K562 treated with DMSO at 1 percent for 24 hours (cell line): ENCODE measurements around the gene RETSAT. TPM values are rescaled to one million over a fixed set of nuclear protein-coding genes. Genes with fewer than 3 reads are reported as not detected.

Source experiments
- total RNA-seq: library from RNA; unstranded; fragments of 300-600 nt; gene quantifications from 2 replicates; pipeline ENCODE4 v1.2.3, GENCODE V29; 2022; ENCODE audit warnings: low read depth; ENCODE audit not compliant: insufficient read depth

RETSAT gene
- total RNA-seq = 37.9 and 40.4 TPM in 2 replicates

DNA sequence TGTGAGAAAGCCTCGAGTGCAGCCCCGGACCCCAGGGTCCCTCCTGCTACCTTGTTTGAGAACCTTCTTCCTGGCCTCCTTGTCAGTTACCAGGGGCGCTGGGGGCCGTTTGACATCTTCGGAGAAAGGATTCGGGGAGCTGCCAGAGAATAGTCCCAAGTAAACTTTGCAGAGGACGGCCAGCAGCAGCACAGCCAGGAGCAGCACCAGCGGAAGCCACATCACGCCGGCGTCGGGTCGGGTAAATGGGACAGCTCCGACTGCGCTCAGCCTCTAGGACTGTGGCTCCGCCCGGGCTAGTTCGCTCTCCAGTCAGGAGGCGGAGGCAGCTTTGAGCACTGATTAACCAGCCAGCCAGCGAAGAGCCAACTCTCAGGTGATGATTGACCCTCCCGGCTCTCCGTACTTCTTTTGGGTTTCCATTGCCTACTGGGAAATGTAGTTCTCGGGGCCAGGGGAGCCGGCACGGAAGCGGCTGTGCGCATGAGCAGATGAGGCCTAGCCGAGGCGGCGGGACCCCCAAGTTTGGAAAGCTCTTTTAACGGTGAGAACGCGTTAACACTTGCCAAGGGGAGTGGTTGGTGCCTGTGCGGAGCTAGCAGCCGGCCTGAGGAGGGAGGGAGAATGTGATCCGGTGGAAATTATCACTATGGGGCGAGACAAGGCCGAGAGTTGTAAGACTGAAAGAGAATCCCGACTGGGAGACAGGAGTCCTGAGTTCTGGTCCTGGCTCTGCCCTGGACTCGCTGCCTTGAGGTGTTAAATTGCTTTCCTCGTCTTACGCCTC lies at the start of gene RETSAT, which contains the start of gene ELMOD3:
Gene RETSAT, minus strand, starts transcription at position 243 of the 787 bp plus-strand sequence. Its CDS starts 21 bp downstream, at position 222.
Gene ELMOD3, plus strand, starts transcription at position 484 of the 787 bp plus-strand sequence. CDS start 2,430 bp downstream, outside the sequence.

DNA sequence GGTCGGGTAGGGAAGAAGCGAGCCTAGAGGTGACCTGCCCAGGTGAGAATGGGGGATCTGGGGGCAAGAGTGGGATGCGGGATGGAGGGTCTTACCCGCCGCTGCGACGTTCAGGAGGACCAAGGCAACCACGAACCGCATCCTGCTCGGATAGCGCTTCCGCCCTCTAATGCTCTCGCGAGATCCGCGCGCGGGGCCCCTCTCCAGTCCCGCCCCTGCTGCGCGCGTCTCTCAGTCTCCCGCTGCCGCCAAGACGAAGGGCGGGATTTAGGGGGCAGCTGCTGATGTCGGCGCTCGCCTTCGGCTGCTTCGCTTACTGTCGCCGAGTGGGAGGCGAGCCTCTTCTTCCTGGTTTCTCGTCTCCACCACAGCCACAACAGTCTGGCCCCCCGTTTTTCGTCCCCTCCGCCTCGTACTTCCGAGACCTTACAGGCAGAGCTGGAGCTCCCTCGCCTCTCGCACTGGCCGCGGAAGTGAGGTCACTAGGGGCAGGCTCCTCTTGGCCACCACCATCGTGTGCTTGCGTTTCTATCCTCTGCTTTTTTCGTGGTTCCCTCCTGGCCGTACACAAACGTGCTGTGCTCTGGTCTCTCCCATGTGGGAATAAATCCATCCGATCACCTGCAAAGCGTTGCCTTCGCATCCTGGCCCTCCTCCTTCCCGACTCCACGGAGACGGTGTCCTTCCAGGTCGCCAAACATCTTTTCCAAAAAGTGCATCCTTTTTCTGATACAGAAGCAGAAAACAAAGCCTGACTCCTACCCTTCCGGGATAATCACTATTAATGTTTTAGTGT lies 26.3 kb downstream of the RETSAT start, which contains the start of gene TGOLN2:
Gene TGOLN2, minus strand, starts transcription at position 168 of the 796 bp plus-strand sequence. Its CDS starts 27 bp downstream, at position 141.

Other genes starting within 250 kb of the RETSAT start
- 0.30 TPM in 1 of 2 replicates, not detected in the other for gene TCF7L1, start 221.1 kb downstream of the RETSAT start, total RNA-seq
- gene TGOLN2, start 26.5 kb downstream of the RETSAT start, total RNA-seq = 46.0 and 47.5 TPM in 2 replicates
- gene ELMOD3, start 241 bp upstream of the RETSAT start, total RNA-seq = 20.5 and 24.0 TPM in 2 replicates
- gene CAPG, start 55.8 kb upstream of the RETSAT start, total RNA-seq = 125 and 132 TPM in 2 replicates
- gene SH2D6, start 64.2 kb upstream of the RETSAT start, total RNA-seq = 0.76 TPM in 1 of 2 replicates, not detected in the other
- 115 and 128 TPM in 2 replicates for gene MAT2A, start 184.6 kb upstream of the RETSAT start, total RNA-seq
- 27.4 and 29.3 TPM in 2 replicates for gene GGCX, start 207.0 kb upstream of the RETSAT start, total RNA-seq
- gene VAMP8, start 223.1 kb upstream of the RETSAT start, total RNA-seq = 164 and 167 TPM in 2 replicates
- 2.6 and 5.3 TPM in 2 replicates for gene VAMP5, start 229.9 kb upstream of the RETSAT start, total RNA-seq
- 272 and 273 TPM in 2 replicates for gene RNF181, start 241.2 kb upstream of the RETSAT start, total RNA-seq
- gene TMEM150A, start 248.2 kb upstream of the RETSAT start, total RNA-seq = 23.7 and 25.1 TPM in 2 replicates